Mammary epithelial cell (primary cell): Measurements from ENCODE around the gene SLC9A9.

Experiments used
- CTCF ChIP-seq, 2 donors: IDR thresholded peaks in 1 of 2; conservative IDR thresholded peaks in 1 of 2; 2 replicates each; pipeline ENCODE4 v1.5.1; 2011 to 2012; ENCODE audit warnings: inconsistent platforms in 2 of 2, low read length in 2 of 2, mild to moderate bottlenecking in 2 of 2, control low read depth in 1 of 2, low read depth in 1 of 2; ENCODE audit not compliant: insufficient read depth in 1 of 2; ENCODE audit errors: extremely low read depth in 1 of 2
- EZH2 ChIP-seq: IDR thresholded peaks from 2 replicates; pipeline ENCODE4 v1.6.1; 2012; ENCODE audit warnings: low read length, inconsistent platforms, borderline replicate concordance

- TF ChIP-seq CTCF (conservative IDR thresholded peaks at IDR 0.05 in 1 of 2, IDR thresholded peaks at IDR 0.05 in 1 of 2; ENCODE audit: extremely low read depth in 1 of 2, insufficient read depth in 1 of 2, low read depth in 1 of 2, low read length in 2 of 2): no peak
- no peak for TF ChIP-seq EZH2
Observed at GRCh38 chr3:143228405-143228804, 619.9 kb downstream of the SLC9A9 start.
